Activated CD8-positive, alpha-beta memory T cell treated with anti-CD3 and anti-CD28 coated beads for 4 hours (primary cell): Measurements from ENCODE around the gene SLC39A11.
"Not testable (repeated sequence)": the region's sequence is repeated elsewhere in the genome, so short reads cannot be mapped to it uniquely, and the experiment has no call there.

Source experiments
- DNase-seq, 2 donors: peaks; one replicate each; pipeline ENCODE4 v3.0.0-alpha.2; 2020; ENCODE audit warnings: low read depth in 2 of 2

The SLC39A11 gene

DNA sequence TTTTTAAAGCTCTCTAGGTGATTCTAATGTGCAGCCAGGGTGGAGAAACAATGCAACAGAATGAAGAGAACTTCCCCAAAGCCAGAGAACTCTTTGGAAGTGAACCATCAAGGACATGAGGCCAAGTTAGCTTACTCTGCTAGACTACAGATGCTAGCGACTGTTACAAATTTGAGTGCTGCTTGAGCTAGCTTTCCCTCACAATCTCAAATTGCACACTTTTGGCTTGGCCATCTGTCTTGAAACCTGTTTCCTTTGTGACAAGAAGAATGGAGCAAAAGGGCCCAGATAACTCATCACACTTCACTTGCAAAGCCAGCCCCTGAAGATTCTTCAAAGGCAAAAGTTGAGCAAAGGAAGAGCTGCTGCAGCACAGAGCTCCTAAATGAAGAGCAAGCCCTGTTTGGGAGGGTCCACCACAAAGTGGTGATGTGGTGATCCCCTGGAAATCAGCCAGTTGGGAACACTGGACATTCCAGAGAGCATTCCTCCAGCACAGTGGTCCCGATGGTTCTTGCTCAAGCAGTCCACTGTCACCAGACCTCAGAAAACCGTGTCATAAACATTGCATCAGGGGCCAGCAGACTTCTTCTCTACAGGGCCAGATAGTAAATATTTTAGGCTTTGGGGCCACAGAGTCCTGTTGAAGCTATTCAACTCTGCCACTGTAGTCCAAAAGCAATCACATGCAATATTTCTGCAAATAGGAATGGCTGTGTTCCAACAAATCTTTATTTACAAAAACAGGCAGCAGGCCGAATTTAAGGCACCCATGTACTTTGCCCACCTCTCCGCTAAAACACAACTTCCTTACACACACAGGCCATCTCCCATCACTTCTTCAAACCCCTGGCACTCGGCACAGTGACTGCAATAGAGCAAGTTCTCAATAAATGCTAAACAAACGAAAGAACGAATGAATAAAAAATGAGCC is 21.2 kb downstream of the SLC39A11 start:
- no peak for DNase-seq

DNA sequence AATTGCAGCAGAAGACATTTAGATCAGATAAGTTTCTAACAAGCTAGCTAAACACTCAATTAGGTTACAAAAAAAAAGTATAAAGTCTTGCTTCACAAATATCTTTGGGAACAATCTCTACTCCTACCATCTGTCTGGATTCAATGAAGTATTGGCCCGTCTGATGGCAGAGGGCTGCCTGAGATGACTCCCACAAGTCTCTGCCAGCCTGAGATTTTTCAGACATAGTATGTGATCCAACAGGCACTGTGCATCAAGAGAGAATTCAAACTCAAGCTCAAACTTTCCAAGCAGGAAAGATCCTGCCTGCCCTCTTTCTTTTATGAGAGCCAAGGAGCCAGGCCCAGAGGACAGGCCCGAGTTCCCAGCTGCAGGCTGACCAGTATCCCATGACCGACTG is 22.6 kb downstream of the SLC39A11 start:
- no peak for DNase-seq

DNA sequence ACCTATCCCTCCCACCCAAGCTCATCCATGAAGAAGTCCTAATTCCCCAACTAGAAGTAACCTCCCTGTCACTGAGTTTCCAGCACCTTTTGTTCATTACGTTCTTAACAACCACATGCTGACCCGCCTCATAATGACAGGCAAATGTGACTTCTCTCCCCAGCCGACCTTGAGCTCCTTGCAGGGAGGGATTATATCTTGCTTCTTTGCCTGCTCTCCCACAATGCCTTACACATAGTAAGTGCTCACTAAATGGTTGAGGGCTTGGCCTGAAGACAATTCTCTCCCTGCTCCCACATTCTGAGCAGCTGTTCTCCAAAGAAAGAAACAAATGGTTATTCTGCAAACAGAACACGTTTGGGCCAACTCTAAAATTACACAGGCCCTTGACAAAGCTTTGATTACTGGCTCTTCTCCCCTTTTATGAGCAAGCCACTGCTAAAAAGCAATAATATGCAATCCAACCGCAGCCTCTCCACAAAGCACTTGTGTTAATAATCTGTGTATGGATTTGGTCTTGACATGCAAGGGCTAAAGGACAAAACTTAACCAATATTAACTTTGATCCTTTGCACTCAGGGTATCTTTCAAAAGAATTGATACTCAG is 23.2 kb downstream of the SLC39A11 start:
- no peak for DNase-seq

DNA sequence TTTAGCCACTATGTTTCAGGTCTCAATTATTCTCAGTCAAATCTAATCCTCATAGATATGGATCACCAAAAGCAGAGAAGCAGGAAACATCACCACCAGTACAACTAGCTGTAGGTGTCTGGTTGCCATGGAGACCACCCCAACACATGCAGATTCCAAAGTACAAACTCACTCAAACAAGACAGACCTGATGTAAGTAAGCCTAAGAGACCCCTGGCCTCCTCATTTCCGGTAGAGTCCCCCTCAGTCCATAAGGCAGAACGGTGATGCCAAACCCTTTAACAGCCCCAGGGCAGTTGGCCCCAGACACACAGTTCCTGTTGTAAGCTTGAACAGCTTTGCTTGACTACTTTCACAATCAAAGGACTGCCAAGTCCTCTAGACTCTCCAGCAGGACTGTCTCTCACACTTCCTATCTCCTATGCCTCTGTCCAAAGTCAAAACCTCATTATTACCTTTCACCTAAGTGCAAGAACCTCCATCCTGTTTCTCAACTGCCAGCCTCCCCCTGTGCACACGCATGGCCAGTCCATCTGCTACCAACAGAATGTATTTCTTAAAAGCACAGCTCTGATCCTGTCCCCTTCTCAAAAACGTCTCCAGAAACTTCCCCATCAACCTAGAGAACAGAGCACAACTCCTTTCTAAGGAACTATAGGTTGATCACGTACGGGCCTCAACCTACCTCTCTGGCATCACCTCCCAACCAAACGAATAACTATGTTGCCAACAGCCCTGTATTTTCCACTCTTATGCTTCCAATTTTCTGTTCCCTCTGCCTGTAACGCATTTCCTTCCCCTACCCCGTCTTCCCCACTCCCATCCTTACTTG is 23.9 kb downstream of the SLC39A11 start:
- DNase-seq, result no peak

DNA sequence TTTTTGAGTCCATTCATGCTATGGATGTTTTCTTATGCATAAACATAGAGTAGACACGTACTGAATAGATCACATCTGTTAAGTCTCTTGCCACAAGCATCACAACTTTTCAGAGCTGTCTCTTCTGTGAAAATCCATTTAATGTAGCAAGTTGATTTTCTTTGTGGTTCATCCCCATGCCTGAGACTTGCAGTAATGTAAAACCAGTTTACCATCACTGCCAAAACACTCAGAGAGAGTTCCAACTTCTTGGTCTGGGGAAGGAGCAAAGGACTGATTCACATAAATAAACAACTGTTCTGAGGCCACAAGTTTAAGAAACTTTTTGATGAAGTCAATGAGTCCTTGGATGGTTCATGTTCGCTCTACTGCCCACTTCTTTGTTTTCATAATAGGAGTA is 24.8 kb downstream of the SLC39A11 start:
- DNase-seq, result not testable (repeated sequence)

DNA sequence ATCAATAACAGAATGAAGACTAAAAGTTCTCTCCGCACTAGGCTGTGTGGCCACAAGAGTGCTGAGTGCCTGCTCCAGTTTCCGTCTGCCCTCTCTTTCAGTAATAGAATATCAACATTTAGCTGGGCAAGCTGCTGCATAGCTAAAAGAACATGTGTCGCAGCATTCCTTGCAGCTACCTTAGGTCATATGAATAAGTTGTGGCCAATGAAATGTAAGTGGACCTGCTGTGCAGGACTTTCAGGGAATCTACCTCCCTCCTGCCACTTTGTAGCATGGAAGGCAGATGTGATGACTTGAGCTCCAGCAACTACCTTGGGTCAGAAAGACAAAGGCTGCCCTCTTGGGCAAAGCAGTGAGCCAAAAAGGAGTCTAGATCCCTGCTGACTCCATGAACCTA is 25.4 kb downstream of the SLC39A11 start:
- no peak for DNase-seq

DNA sequence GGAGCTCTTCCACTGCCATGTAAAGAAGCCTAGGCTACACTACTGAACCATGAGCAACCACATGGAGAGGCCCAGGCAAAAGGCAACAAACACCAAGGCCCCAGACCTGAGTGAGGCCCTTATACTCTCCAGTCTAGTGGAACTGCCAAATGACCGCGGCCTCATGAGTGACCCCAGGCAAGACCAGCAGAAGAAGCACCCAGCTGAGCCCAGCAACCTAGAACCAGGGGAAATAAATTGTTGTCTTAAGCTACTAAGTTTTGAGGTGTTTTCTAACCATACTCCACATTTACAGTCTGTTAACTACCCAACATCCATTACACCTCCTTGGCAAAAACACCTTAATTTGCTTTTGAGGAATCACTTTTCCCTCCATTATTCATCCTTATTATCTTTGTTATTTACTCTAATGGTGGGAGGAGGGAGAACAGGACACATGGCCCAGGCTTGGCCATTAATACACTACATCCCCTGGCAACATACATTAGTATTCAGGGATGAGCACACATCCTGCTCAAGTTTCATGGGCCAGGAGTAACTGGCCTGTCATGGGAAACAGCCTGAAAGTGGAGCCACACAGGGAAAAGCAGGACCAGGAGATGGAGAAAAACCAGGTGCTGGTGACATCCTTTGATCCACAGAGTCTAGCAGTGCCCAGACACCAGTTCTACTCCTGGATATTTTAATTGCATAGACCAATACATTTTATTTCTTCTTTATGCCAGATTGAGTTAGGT is 26.2 kb downstream of the SLC39A11 start:
- DNase-seq, result no peak

DNA sequence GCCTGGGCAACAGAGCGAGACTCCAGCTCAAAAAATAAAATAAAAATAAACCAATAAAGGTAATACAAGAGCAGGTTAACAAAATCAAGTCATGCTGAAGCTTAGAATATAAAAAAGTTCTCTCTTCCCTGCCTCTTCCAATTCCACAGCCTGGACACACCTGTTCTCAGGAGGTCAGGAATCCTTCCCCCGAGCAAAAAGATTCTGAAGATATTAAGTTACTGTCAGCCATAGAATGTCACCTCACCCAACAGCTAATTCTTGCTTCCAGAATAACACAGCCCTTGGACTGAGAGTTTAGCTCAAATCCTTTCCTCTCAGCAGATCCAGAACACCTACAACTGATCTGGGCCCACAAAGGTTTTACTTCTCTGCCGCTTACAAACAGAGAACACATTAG is 27.1 kb downstream of the SLC39A11 start:
- DNase-seq, result no peak

DNA sequence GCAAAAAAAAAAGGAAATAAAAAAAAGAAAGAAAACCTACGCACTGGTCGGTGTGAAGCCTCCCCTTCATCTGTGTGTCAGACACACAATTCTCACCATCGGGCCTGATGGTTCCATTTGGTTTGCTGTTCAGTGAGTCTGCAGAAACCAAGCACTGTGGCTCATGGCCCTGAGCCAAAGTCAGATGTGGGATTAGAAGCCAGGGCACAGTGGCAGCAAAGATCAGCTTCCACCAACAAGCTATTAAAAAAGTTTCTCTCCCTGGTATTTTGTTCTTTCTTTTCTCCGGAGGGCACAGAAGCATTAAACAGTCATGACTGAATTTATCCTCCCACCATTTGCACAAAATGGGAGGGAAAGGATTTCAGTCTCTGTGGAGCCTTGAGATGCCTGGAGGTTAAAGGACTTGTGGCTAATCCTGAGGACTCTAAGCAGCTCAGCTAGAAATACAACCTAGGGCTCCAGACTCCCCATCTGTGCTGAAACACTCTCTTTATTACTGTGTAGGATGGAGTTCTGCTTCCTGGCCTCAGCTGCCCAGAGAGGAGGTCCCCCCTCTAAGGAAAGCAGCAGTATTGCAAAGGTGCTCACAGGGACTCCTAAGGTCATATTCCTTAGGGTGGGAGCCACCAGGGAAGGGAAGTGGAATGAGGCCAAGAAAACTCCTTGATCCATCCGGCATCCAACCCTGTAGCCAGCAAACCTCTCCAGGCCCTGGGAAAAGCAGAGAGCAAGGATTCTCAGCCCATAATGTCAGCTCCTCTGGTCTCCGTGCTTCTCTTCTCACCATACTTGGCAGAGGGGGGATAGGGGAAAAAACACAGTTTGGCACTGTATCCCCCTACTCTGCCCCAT is 28.2 kb downstream of the SLC39A11 start:
- DNase-seq, result no peak

DNA sequence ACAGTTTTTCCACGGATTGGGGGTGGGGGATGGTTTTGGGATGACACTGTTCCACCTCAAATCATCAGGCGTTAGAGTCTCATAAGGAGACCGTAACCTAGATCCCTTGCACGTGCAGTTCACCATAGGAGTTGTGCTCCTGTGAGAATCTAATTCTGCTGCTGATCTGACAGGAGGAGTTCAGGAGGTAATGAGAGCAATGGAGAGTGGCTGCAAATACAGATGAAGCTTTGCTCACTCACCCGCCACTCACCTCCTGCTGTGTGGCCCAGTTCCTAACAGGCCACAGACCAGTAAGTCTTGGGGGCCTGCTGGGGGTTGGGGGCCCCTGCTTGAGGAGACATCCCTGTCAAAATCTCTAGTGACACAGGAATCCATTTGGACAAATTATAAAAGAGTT is 29.8 kb downstream of the SLC39A11 start:
- DNase-seq, result no peak

DNA sequence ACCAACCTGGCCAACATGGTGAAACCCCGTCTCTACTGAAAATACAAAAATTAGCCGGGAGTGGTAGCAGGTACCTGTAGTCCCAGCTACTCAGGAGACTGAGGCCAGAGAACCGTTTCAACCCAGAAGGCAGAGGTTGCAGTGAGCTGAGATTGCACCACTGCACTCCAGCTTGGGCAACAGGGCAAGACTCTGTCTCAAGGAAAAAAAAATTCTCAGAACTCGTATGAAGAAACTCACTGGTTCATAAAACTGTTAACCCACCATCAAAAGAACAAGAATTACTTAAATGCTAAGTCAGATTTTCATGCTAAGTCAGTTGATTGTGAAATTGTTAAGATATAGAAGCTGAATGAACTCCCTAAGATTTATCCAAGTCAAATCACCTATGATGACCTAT is 31.3 kb downstream of the SLC39A11 start:
- DNase-seq, result no peak

DNA sequence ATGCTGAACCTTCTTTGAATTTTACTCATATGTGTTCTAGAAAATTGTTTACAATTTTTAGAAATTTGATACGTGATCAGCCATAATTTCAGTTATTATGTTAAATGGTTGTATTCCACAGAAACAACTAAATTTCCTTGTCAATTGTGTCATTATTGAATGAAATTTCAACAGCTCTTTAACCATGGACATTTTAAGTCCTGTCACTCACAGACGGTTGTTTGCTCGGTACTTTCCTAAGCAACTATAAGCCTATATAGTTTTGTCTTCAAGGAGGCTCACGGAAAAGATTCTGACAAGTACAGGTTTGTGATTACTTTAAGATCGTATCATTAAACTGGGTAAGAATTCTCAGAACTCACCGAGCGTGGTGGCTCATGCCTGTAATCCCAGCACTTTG is 31.8 kb downstream of the SLC39A11 start:
- no peak for DNase-seq

DNA sequence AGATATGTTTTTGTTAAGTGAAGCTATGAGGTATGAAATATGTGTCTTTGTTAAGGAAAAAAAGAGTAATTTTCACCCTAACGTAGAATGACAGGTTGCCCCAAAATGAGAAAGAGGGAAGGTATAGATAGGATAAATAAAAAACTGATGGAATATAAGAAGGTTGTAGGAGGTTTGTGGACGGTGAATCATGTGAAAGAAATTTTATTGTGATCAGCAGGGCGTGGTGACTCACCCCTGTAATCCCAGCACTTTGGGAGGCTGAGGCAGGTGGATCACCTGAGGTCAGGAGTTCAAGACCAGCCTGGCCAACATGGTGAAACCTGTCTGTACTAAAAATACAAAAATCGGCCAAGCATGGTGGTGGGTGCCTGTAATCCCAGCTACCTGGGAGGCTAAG is 32.8 kb downstream of the SLC39A11 start:
- not testable (repeated sequence) for DNase-seq

DNA sequence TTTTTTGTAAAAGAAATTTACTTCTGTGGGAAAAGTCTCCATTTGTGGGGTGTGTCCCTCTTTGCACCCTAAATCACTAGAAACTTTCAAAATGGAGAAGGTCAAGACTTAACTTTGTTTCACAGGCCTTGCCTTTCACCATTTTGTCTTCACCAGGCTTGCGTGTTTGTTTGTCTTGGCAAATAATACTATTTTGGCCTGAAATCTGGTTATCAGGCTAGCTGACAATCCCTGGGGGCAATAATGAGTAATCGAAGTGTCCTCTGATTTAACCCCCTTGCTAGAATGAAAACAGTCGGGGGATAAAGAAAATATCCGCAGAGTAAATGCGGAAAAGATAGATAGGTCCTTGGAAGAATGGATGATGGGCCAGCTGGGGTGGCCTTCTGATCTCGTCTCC is 34.5 kb downstream of the SLC39A11 start:
- DNase-seq, result no peak

DNA sequence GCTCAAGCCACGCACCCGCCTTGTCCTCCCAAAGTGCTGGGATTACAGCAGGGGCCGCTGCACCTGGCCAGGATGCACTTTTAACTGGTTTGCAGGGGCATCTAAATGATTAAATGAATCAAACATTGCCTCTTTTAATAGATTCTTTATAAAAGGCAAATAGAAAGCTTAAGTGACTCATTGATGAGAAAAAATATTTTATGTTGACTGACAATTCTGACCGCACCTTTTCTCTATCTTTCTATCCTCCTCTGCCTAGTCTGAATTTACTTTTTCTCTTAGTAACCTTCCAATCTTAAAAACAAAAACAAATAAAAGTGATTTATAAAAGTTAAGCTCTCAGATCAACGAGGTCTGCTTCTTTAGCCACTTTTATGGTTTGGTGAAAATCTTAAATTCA is 35.3 kb downstream of the SLC39A11 start:
- DNase-seq, result no peak

DNA sequence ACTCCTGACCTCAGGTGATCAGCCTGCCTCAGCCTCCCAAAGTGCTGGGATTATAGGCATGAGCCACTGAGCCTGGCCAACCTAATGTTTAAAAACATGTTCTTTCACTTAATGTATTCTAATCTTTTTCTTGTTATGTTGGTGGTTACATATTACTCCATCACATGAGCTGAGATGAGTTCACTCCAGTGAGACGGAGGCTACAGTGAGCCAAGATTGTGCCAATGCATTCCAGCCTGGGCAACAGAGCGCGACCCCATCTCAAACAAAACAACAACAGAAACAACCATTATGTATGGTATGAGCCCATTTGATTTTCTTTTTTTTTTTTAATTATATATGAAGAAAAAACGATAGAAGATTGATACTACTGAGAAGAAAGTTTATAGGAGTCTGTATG is 39.6 kb downstream of the SLC39A11 start:
- no peak for DNase-seq

DNA sequence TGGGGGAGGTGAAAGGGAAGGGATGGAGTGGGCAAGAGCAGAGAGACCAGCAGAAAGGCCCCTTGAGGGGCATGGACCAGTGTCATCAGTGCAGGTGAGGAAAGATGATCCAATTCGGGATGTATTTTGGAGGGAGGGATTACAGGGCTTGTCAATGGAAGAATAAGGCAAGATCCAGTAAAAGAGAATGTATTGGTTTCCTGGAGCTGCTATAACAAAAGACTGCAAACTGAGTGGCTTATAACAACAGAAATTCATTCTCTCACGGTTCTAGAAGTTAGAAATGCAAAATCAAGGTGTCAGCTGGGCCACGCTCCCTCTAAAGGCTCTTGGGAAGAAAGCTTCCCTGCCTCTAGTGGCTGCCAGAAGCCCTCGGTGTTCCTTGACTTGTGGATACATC is 41.7 kb downstream of the SLC39A11 start:
- DNase-seq, result no peak

DNA sequence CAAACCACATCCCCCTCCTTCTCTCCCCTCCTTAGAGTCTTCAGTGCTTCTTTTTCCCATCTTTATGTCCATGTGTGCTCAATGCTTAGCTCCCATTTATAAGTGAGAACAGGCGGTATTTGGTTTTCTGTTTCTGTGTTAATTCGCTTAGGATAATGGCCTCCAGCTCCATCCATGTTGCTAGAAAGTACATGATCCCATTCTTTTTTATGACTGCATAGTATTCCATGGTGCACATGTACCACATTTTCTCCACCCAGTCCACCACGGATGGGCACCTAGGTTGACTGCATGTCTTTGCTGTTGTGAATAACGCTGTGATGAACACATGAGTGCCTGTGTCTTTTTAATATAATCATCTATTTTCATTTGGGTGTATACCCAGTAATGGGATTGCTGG is 44.3 kb downstream of the SLC39A11 start:
- no peak for DNase-seq

DNA sequence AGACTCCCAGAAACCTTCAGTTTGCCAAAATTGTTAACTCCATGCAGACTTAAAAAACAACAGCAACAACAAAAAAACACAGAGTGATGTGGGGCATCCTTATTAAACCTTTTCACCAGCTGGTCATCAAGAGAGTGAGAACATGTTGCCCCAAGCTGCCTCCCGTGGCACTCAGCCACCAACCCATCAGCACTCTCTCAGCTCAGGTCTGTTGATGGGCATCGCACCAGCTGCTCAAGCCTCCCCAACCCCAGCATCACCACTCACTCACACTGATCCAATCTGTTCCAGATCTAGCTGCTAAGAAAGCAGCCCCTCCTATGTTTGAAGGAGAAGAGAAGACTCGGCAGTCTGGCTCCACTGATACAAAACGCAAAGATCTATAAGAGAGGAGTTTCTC is 46.8 kb downstream of the SLC39A11 start:
- no peak for DNase-seq

DNA sequence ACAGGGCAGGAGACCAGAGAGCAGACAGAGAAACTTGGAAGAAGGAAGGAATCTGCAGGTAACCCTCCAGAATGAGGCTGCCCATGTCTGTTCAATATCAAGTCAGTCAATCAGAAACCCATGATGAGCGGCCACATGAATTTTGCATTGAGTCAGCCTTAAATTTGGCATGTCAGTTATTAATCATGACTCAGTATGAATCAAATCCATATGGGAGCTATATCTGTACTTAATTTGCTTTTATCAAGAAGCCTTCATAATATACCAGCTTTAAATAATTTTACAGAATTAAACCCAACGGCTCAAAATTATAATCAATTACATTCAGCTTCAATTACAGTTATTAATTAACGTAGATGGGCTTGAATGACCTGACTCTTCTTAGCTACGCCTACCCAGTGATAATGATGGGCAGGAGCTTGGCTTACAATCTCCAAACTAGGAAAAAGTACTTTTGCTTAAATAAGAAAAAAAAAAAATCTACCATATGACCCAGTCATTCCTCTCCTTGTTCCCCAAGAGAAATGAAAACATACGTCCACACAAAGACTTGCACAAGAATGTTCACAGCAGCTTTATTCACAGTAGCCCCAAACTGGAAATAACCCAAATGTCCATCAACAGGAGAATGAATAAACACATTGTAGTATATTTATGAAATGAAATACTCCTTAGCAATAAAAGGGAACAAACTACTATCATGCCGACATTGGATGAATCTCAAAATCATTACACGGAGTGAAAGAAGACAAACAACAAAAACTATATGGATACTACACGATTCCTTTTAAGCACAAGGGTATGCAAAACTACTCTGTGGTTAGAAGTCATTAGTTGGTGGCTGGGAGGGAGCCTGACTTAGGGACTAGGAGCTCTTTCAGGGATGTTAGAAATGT is 48.6 kb downstream of the SLC39A11 start:
- DNase-seq, result no peak
